NT2/D1 (cell line): Measurements from ENCODE around the gene ANAPC10.

ENCODE experiments used
- YY1 ChIP-seq: IDR thresholded peaks from 2 replicates; pipeline ENCODE4 v1.6.1; 2011; ENCODE audit not compliant: insufficient read length, insufficient read depth
- ZNF274 ChIP-seq: IDR thresholded peaks from 2 replicates; pipeline ENCODE4 v1.6.1; 2011; ENCODE audit warnings: mild to moderate bottlenecking, low read depth, low read length

DNA sequence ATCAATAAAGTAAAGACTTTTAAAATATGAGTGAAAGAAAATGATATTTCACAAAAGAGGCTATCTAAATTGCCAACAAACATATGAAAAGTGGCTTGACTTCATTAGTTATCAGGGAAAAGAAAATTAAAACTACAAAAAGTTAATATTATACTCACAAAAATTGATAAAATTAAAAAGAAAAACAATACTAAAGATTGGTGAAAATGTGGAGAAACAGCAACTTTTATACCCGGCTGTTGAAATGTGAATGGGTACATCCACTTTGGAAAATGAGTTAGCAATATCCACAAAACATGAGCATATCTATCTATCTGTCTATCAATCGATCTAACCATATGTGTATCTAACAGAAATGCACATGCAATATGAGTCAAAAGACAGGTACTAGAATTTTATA lies 122.3 kb downstream of the ANAPC10 start:
- TF ChIP-seq YY1: no peak
- TF ChIP-seq ZNF274: no peak
